ENCODE measurements around the gene HDGF. TPM values are rescaled to one million over a fixed set of nuclear protein-coding genes. Genes with fewer than 3 reads are reported as not detected.

The HDGF gene
- total and polyA plus RNA-seq, 2 of the 8 experiments (the other 6 are each of a cell fraction or from before 2014, with no cell fraction given): 145 to 391 TPM

DNA sequence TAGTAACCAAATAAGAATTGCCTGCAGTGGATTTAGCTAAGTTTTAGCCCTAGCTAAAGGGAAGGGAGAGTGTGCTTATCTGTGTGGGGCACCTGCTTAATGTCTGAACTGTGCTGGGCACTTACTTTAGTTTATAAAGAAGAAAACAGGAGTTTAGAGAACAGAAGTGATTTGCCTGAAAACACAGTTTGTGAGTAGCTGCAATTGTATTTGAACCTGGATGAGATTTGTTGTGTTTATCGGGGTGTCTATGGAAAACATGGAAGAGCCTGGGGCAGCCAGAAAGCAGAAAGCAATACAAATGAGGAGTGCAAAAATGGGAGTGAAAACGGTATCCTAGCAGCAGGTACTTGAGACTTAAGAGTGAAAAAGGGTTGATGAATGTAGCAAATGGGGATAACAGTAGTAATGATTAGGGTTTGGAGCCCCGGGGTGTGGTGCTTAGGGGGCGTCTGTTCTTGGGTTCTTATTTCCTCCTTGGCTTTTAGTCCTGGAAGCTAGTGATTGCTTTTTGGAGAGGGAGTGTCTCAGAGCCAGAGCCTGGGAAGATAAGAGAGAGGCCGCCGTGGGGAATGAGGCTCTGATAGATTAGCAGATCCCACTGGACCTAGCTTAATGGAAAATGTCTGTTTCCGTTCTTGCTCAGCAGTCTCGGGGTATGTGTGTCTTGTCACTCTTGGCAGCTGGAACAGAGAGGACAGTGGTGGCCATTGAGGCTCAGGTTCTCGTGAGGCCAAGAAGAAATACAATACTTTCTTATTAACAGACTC is 21.4 kb upstream of the HDGF start:
- Histone ChIP-seq H3K4me2 (ENCODE audit: insufficient read depth in 1 of 2, low read depth in 2 of 2, low read length in 2 of 2) (no peak overlapping the region), H3K23me2 (ENCODE audit: low read depth, low read length) (peaks cover 4% of the 10 kb centered on the region; the same call in 1 of the 2 replicates), H2BK15ac (ENCODE audit: low read length) (no peak overlapping the region), H3K79me2 (ENCODE audit: control insufficient read depth in 1 of 2, insufficient read depth in 2 of 2, low read length in 2 of 2) (peaks cover 39 to 92% of the 10 kb centered on the region in 2 experiments), H4K20me1 (replicated peaks in 1 of 2; ENCODE audit: control insufficient read depth in 1 of 2, insufficient read depth in 2 of 2, low read length in 2 of 2) (peaks cover 20% of the 10 kb centered on the region in 2 experiments), H2BK120ac (replicated peaks; ENCODE audit: low read depth, low read length) (no peak overlapping the region), H4K91ac (replicated peaks; ENCODE audit: insufficient read length, low read length) (no peak overlapping the region), H4K8ac (ENCODE audit: extremely low read depth, insufficient read depth, low read length) (no peak overlapping the region), H2AK5ac (ENCODE audit: low read depth, low read length) (no peak overlapping the region), H3K9ac (replicated peaks in 1 of 4; ENCODE audit: extremely low read depth in 1 of 4, low read depth in 3 of 4, low read length in 3 of 4) (no peak overlapping the region), H3K9me3 (ENCODE audit: insufficient read depth in 2 of 2, low read depth in 1 of 2, low read length in 1 of 2) (no peaks in the 10 kb centered on the region), H3K4me3 (ENCODE audit: extremely low read depth in 1 of 4, insufficient read depth in 2 of 4, low read depth in 3 of 4, low read length in 4 of 4) (no peak overlapping the region), H3K36me3 (ENCODE audit: control insufficient read depth in 2 of 4, insufficient read depth in 4 of 4, low read length in 3 of 4) (peaks cover 0 to 17% (median 2%) of the 10 kb centered on the region in 4 experiments; a peak in 3 of 8 replicates), H3K14ac (ENCODE audit: insufficient read length) (no peak overlapping the region), H3K27ac (ENCODE audit: low read depth, low read length) (no peak overlapping the region), H2BK5ac (ENCODE audit: low read depth, low read length) (no peak overlapping the region), H3K56ac (replicated peaks; ENCODE audit: insufficient read length, low read depth, low read length) (no peak overlapping the region), H3K27me3 (replicated peaks in 1 of 4; ENCODE audit: control insufficient read depth in 3 of 4, extremely low read depth in 1 of 4, insufficient read depth in 3 of 4, low read length in 3 of 4) (no peaks in the 10 kb centered on the region), H3K4me1 (replicated peaks in 1 of 4; ENCODE audit: control insufficient read depth in 3 of 4, insufficient read depth in 4 of 4, low read length in 3 of 4) (peaks cover 0 to 7% (median 2%) of the 10 kb centered on the region in 4 experiments; a peak in 3 of 7 replicates), H4K5ac (ENCODE audit: insufficient read length, low read depth, low read length) (no peak overlapping the region), H2AFZ (ENCODE audit: low read length) (no peak overlapping the region), H3K79me1 (ENCODE audit: low read depth, low read length) (peaks cover 18% of the 10 kb centered on the region), H2BK20ac (ENCODE audit: low read length) (no peak overlapping the region), H3K18ac (ENCODE audit: extremely low read depth, low read length) (no peak overlapping the region), H2BK12ac (ENCODE audit: low read depth, low read length) (no peak overlapping the region), H3K4ac (replicated peaks; ENCODE audit: insufficient read length, low read depth, low read length) (no peak overlapping the region), H3K23ac (ENCODE audit: insufficient read length) (no peak overlapping the region)
- TF ChIP-seq CHD1 (IDR thresholded peaks at IDR 0.05; ENCODE audit: low read depth, low read length) (no peak), SRF (IDR thresholded peaks at IDR 0.05; ENCODE audit: low read depth, low read length) (no peak)
- POLR2A ChIA-PET (ENCODE audit: partially characterized antibody): interaction anchor here (0.5 to 8.2 kb wide), 10 partner anchors 9 to 111 kb away, joined by 3 to 121 read pairs (median 4); partner anchors contain the start of gene HDGF
- FAIRE-seq (no peak), DNase-seq (ENCODE audit: low read depth in 1 of 2, low spot score in 2 of 2) (no peak)
- WGBS, 2 experiments (ENCODE audit: extremely low coverage in 1 of 2, insufficient coverage in 1 of 2, insufficient read length in 1 of 2, insufficient replicate concordance in 2 of 2, low coverage in 1 of 2, low lambda C conversion rate in 2 of 2, missing lambda C conversion rate in 1 of 2): 93% methylated on average over 9 of the region's 9 CpGs; no CpG with 5 or more reads in 1 of the 2 experiments
- CTCF ChIA-PET (ENCODE audit: partially characterized antibody): interaction anchor here (0.6 to 11.7 kb wide), 19 partner anchors 8 to 521 kb away, joined by 3 to 100 read pairs (median 4); partner anchors contain the start of genes ISG20L2 and METTL25B

Data from H1 (cell line).